ENCODE data around the gene SLC12A1. TPM values are rescaled to one million over a fixed set of nuclear protein-coding genes. Genes with fewer than 3 reads are reported as not detected.

SLC12A1 gene
- total and polyA plus RNA-seq, 2 of the 8 experiments (the other 6 are each of a cell fraction or from before 2014, with no cell fraction given), result 0.63 to 1.0 TPM

GRCh38 chr15:48336940-48337339 lies 130.8 kb downstream of the SLC12A1 start:
- peak; percentile 77 for FAIRE-seq
- DNase-seq (ENCODE audit: low read depth in 1 of 2, low spot score in 2 of 2), result no peak
- H2BK20ac ChIP-seq (ENCODE audit: low read length), result no peak overlapping the region
- H2BK5ac ChIP-seq (ENCODE audit: low read depth, low read length), result no peak overlapping the region
- H3K18ac ChIP-seq (ENCODE audit: extremely low read depth, low read length), result no peak overlapping the region
- H2AK5ac ChIP-seq (ENCODE audit: low read depth, low read length), result no peak overlapping the region
- H3K36me3 ChIP-seq (ENCODE audit: control insufficient read depth in 2 of 4, insufficient read depth in 4 of 4, low read length in 3 of 4), result peaks cover 2 to 74% (median 44%) of the 10 kb centered on the region in 4 experiments
- no peak overlapping the region for H3K56ac ChIP-seq (replicated peaks; ENCODE audit: insufficient read length, low read depth, low read length)
- ChIA-PET POLR2A (ENCODE audit: partially characterized antibody) (interaction anchor here (0.6 to 1.7 kb wide), 4 partner anchors 11 to 162 kb away, joined by 3 to 4 read pairs (median 3); no protein-coding TSS in a partner anchor), CTCF (ENCODE audit: partially characterized antibody) (interaction anchor here (0.6 to 6.6 kb wide), 34 partner anchors 11 to 541 kb away, joined by 3 to 59 read pairs (median 4); no protein-coding TSS in a partner anchor)
- no peak overlapping the region for H3K23ac ChIP-seq (ENCODE audit: insufficient read length)
- no peak overlapping the region for H4K8ac ChIP-seq (ENCODE audit: extremely low read depth, insufficient read depth, low read length)
- no peak overlapping the region for H3K4me2 ChIP-seq (ENCODE audit: insufficient read depth in 1 of 2, low read depth in 2 of 2, low read length in 2 of 2)
- H3K9ac ChIP-seq (replicated peaks in 1 of 4; ENCODE audit: extremely low read depth in 1 of 4, low read depth in 3 of 4, low read length in 3 of 4), result no peak overlapping the region
- 94% methylated on average over 2 of the region's 2 CpGs; no CpG with 5 or more reads in 1 of the 2 experiments for WGBS, 2 experiments (ENCODE audit: extremely low coverage in 1 of 2, insufficient coverage in 1 of 2, insufficient read length in 1 of 2, insufficient replicate concordance in 2 of 2, low coverage in 1 of 2, low lambda C conversion rate in 2 of 2, missing lambda C conversion rate in 1 of 2)
- no peak overlapping the region for H2AFZ ChIP-seq (ENCODE audit: low read length)
- no peak overlapping the region for H2BK120ac ChIP-seq (replicated peaks; ENCODE audit: low read depth, low read length)
- no peak overlapping the region for H2BK15ac ChIP-seq (ENCODE audit: low read length)
- peaks cover 2% of the 10 kb centered on the region; the same call in 1 of the 2 replicates for H3K23me2 ChIP-seq (ENCODE audit: low read depth, low read length)
- no peak overlapping the region for H3K4ac ChIP-seq (replicated peaks; ENCODE audit: insufficient read length, low read depth, low read length)
- H3K14ac ChIP-seq (ENCODE audit: insufficient read length), result no peak overlapping the region
- no peak overlapping the region for H2BK12ac ChIP-seq (ENCODE audit: low read depth, low read length)
- H4K5ac ChIP-seq (ENCODE audit: insufficient read length, low read depth, low read length), result no peak overlapping the region
- no peaks in the 10 kb centered on the region for H3K9me3 ChIP-seq (ENCODE audit: insufficient read depth in 2 of 2, low read depth in 1 of 2, low read length in 1 of 2)
- no peak overlapping the region for H3K27ac ChIP-seq (ENCODE audit: low read depth, low read length)
- H3K4me1 ChIP-seq (replicated peaks in 1 of 4; ENCODE audit: control insufficient read depth in 3 of 4, insufficient read depth in 4 of 4, low read length in 3 of 4), result peaks cover 3 to 9% (median 3%) of the 10 kb centered on the region in 4 experiments; a peak in 5 of 7 replicates
- H4K91ac ChIP-seq (replicated peaks; ENCODE audit: insufficient read length, low read length), result no peak overlapping the region
- peaks cover 3 to 4% of the 10 kb centered on the region in 2 experiments for H4K20me1 ChIP-seq (replicated peaks in 1 of 2; ENCODE audit: control insufficient read depth in 1 of 2, insufficient read depth in 2 of 2, low read length in 2 of 2)
- H3K79me1 ChIP-seq (ENCODE audit: low read depth, low read length), result no peaks in the 10 kb centered on the region
- no peaks in the 10 kb centered on the region for H3K27me3 ChIP-seq (replicated peaks in 1 of 4; ENCODE audit: control insufficient read depth in 3 of 4, extremely low read depth in 1 of 4, insufficient read depth in 3 of 4, low read length in 3 of 4)
- H3K4me3 ChIP-seq (ENCODE audit: extremely low read depth in 1 of 4, insufficient read depth in 2 of 4, low read depth in 3 of 4, low read length in 4 of 4), result no peak overlapping the region
- H3K79me2 ChIP-seq (ENCODE audit: control insufficient read depth in 1 of 2, insufficient read depth in 2 of 2, low read length in 2 of 2), result peaks cover 0 to 56% of the 10 kb centered on the region in 2 experiments; a peak in 2 of 4 replicates
- TF ChIP-seq KDM1A (IDR thresholded peaks at IDR 0.05; ENCODE audit: borderline replicate concordance, low read length) (no peak), CTCF (IDR thresholded peaks at IDR 0.05; ENCODE audit: control extremely low read depth in 1 of 3, insufficient read depth in 1 of 3, low read depth in 1 of 3, low read length in 3 of 3) (peak; percentile 56 to 75 (median 61)), BRCA1 (IDR thresholded peaks at IDR 0.05; ENCODE audit: low read depth, low read length) (no peak), ATF3 (IDR thresholded peaks at IDR 0.05; ENCODE audit: insufficient read depth, low read depth, low read length) (no peak), RAD21 (IDR thresholded peaks at IDR 0.05 in 1 of 2, conservative IDR thresholded peaks at IDR 0.05 in 1 of 2; ENCODE audit: low read depth in 2 of 2, low read length in 2 of 2) (peak; percentile 65 to 78), ZNF274 (IDR thresholded peaks at IDR 0.05; ENCODE audit: borderline replicate concordance, extremely low read depth, low read length) (no peak), EZH2 (IDR thresholded peaks at IDR 0.05; ENCODE audit: low read depth, low read length, severe bottlenecking) (no peak), SIX5 (IDR thresholded peaks at IDR 0.05; ENCODE audit: low read depth, low read length) (no peak), TAF1 (IDR thresholded peaks at IDR 0.05; ENCODE audit: low read depth, low read length) (no peak), RXRA (IDR thresholded peaks at IDR 0.05; ENCODE audit: insufficient read depth, low read depth, low read length) (no peak)

Measured in H1 (cell line).